ENCODE data around the gene SGO1. TPM values are rescaled to one million over a fixed set of nuclear protein-coding genes. Genes with fewer than 3 reads are reported as not detected.
"Not testable (repeated sequence)": the region's sequence is repeated elsewhere in the genome, so short reads cannot be mapped to it uniquely, and the experiment has no call there.

Gene SGO1
- 16.9 TPM for polyA plus RNA-seq (2013, experiment 1 of 2; ENCODE audit: insufficient read length)
- 2.2 TPM for polyA plus RNA-seq (2013, experiment 2 of 2; ENCODE audit: insufficient read length)

- peak; percentile 97 for DNase-seq
Measured at GRCh38 chr3:20185679-20186599, at the start of gene SGO1. TSS of gene SGO1 (minus strand) at chr3:20186206. CDS start at chr3:20184027, 2,179 bp downstream.

DNA sequence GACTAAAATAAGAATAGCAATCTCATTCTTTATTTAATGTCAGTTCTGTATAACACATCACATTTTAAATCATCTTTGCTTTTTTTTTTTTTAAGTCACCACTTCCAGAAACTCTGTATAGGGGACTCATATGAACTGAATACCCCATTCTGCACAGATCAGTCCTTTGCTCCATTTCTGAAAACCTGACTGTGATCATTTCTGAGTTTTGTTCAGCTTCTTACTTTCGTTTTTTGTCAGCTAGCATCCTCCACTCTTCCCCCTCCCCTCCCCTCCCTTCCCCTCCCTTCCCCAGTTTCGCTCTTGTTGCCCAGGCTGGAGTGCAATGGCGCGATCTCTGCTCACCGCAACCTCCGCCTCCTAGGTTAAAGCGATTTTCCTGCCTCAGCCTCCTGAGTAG, 49.8 kb upstream of the SGO1 start:
- no peak for DNase-seq

- DNase-seq, result no peak
Measured at GRCh38 chr3:20232906-20233780, 47.1 kb upstream of the SGO1 start.

GRCh38 chr3:20230954-20231353, 44.9 kb upstream of the SGO1 start:
- no peak for DNase-seq

DNA sequence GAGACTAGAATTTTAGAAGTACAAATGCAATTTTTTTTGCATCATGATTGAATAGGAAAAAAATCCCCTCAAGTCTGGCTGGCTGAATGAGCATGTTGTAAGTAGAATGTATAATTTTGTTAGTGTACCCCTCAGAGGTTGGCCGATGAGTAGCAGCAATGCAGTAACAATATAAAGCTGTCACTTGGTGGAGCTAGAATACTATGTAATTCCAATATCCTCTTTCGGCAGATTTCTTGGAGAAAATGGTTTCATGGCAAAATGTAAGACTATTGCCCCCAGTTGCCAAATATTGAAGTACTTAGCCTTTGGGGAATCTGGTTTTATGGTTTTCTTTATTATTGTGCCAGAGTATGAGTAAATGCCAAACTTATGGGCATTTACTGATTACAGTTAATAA, 39.8 kb upstream of the SGO1 start:
- peak; percentile 24 for DNase-seq

- DNase-seq, result no peak
Measured at GRCh38 chr3:20222274-20222673, 36.3 kb upstream of the SGO1 start.

DNA sequence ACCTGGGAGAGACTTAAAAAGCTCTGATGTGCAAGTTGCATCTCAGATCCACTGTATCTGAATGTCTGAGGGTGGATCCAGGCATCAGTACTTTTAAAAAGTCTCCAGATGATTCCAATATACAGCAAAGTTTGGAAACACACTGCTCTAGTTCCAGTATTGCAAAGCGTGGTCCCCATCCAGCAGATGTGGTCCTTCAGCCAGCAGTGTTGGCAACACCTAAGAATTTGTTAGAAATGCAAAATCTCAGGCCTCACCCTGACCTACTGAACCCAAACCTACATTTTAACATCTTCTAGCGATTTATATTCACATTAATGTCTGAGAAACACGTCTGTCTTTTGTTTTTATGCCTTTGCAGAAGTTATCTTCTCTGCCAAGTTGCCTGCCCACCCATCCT, 32.2 kb upstream of the SGO1 start:
- DNase-seq, result no peak

DNA sequence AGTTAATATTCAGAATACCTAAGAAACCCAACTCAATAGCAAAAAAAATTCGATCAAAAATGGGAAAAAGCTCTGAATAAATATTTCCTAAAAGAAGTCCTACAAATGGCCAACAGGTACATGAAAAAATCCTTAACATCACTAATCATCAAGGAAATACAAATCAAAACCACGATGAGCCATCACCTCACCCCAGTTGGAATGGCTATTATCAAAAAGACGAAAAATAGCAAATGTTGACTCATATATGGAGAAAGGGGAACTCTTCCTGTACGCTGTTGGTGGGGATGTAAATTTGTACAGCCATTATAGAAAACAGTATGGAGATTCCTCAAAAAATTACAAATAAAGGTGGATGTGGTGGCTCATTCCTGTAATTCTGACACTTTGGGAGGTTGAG, 29.6 kb upstream of the SGO1 start:
- no peak for DNase-seq

DNA sequence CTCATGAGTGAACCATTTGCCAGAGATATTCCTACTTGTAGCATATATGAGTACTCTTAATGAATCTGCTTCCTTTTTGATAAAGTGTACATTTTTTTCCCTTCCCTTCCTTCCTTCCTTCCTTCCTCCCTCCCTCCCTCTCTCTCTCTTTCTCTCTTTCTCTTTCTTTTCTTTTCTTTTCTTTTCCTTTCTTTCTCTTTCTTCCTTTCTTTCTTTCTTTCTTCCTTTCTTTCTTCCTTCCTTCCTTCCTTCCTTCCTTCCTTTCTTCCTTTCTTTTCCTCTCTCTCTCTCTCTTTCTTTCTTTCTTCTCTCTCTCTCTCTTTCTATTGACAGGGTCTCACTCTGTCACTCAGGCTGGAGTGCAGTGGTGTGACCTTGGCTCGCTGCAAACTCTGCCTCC, 27.5 kb upstream of the SGO1 start:
- not testable (repeated sequence) for DNase-seq

DNA sequence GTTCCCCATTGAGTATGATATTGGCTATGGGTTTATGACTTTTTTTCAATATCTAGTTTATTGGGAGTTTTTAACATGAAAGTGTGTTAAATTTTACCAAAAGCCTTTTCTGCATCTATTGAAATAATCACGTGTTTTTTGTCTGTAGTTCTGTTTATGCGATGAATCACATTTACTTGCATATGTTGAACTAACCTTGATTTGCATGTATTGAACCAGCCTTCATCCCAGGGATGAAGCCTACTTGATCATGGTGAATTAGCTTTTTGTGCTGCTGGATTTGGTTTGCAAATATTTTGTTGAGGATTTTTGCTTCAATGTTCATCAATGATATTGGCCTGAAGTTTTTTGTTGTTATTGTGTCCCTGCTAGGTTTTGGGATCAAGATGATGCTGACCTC, 21.9 kb upstream of the SGO1 start:
- DNase-seq, result not testable (repeated sequence)

DNA sequence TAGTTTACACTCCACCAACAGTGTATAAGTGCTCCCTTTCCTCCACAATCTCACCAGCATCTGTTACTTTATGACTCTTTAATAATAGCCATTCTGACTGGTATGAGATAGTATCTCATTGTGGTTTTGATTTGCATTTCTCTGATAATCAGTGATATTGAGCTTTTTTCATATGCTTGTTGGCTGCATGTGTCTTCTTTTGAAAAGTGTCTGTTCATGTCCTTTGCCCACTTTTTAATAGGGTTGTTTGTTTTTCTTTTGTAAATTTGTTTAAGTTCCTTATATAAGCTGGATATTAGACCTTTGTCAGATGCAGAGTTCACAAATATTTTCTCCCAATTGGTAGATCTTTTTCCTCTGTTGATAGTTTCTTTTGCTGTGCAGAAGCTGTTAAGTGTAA, 19.9 kb upstream of the SGO1 start:
- not testable (repeated sequence) for DNase-seq

DNA sequence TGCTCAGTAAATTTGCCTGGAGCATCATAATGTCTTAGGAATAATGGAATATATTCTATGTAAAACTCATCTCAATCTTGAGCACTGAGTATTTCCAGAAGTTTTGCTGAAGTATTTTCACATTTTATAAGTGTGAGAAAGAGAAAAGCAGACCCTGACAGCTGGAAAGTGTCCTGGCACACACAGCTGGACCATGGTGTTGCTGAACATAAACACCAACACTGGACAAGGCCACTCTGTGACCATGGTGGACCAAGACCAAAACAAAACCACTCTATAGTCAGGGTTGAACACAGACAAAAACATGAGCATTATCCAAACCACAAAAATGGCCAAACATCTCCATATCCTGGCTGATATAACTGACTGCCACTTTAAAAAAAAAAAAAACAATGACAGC, 15.1 kb upstream of the SGO1 start:
- DNase-seq, result no peak

DNA sequence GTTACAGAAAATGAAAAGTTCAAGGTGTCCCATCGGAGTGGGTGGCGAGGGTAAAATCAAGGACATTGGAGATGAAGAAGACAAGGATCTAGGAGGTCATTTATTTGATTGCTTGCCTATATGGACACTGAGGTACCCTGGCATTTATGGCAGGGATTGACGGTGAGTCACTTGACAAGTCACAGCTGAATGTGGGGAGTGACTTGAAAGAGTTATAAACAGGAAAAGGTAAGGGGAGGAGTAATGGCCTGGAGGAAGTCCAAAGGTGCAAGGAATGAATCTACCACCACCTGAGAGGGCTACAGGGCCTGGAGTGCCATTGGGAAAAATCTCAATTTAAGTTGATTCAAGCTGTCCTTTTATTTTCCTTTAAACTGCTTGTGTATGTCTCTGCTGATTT, 11.8 kb upstream of the SGO1 start:
- no peak for DNase-seq

GRCh38 chr3:20194793-20195460, 8.9 kb upstream of the SGO1 start:
- DNase-seq, result no peak

DNA sequence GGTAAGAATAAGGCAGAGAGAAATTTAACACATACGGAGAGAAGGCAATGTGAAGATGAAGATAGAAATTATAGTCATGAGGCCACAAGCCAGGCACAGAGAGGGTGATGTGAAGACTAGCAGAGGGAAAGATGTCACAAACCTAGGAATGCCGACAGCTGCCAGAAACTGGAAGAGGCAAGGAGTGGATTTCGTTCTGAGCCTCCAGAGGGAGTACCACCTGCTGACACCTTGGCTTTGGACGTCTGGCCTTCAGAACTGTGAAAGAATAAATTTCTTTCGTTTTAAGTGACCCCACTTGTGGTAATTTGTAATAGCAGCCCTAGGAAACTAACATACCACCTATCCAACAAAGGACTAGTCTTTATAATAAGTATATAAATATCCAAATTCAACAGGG, 5.0 kb upstream of the SGO1 start:
- DNase-seq, result no peak

GRCh38 chr3:20186600-20187004, 596 bp upstream of the SGO1 start:
- peak; percentile 16 for DNase-seq

DNA sequence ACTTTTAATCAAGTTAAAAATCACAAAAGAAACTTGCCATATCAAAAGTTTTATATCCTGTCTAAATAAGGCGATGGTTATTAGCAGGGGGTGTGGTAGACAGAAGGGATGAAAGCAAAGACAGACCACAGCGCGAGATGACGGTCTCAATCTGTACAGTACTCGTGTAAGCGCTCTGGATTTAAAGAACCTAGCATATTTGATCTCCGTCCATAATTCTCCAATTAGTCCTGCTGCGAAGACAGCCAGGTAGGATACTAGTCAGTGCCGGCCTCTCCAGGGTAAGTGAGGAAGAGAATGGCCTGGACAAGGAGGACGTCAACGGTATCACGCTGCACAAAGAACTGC, 701 bp downstream of the SGO1 start:
- DNase-seq, result peak; percentile 9

DNA sequence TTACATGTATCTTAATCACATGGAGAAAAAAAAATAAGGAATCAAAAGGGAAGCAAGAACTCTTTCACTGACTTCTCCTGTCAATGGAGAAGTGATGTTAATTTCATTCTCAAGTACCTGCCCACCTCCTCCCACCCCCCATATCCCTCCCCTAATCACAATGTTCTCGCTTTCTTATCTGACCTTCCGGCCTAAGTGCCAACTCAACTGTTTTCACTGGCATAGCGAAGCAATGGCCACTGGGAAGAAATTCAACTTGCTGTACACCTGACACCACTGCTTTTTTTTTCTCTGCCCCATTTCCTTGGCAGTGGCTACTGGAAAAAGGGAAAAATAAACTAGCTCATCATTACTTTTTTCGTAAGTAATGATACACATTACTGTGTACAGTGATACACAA, 3.8 kb downstream of the SGO1 start:
- no peak for DNase-seq

- DNase-seq, result no peak
Measured at GRCh38 chr3:20181276-20181675, 4.7 kb downstream of the SGO1 start.

DNA sequence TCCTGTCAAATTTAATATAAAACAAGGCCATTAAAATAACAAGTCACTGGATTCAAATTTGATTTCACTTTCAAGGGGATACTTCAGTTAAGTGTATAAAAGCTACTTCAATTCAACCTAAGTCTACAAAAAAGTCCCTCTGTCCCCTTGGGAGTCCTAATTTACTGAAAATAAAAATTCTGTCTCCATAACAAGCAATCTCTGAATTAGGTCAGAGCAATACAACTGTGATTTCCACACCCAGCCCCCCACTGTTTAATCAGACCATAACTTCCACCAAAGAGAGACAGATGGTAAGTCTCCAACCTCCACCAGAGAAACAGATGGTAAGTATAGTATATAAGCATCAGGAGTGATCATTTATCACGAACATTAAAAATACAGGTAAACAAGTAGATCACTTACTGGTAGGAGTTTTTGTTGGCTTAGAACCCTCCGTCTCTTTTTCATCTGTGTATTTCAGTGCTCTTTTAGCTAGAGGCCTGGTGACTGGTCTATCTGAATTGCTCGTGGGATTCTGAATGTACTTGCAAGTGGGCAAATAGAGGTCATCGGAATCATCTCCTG, 12.1 kb downstream of the SGO1 start:
- no peak for DNase-seq

GRCh38 chr3:20161714-20162113, 24.3 kb downstream of the SGO1 start:
- no peak for DNase-seq

DNA sequence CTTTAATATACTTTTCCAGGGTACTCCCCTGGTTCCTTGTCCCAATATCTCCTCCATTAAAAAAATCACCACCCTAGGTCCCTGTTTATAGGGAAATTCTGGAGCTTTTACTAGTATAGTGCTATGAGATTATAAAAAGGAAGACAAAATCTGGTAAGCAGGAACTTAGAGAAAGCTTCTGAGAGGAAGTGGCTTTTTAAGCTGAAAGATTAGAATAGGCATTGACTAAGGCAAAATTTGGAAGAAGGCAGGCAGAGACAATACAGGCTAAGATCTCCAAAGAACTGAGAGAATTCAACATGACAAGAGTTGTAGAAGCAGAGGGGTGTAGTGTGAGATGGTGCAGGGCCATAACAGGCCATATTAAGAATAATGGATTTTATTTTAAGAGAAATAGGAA, 25.8 kb downstream of the SGO1 start:
- no peak for DNase-seq

- DNase-seq, result no peak
Measured at GRCh38 chr3:20154928-20155327, 31.1 kb downstream of the SGO1 start.

Data from fibroblast of skin of back (primary cell).